GM13976 (cell line): ENCODE data around the gene NODAL.

ENCODE experiments used
- DNase-seq: peaks from one replicate; pipeline ENCODE4 v3.0.0; 2012; ENCODE audit warnings: low spot score
- CTCF ChIP-seq: IDR thresholded peaks from 2 replicates; pipeline ENCODE4 v1.5.1; 2012; ENCODE audit warnings: borderline replicate concordance, mild to moderate bottlenecking; ENCODE audit not compliant: insufficient read depth; ENCODE audit errors: extremely low read depth, missing control alignments, control extremely low read depth
- in situ Hi-C: fragments of 300-500 bp; cut with MboI; formaldehyde crosslinking; loops from one replicate; pipeline ENCODE4 v1.12.0; 2022; ENCODE audit warnings: low sequenced_read_pairs, mixed read lengths, inconsistent platforms; ENCODE audit not compliant: unreplicated experiment

Gene NODAL

GRCh38 chr10:70465278-70465677 is 23.8 kb upstream of the NODAL start:
- in situ Hi-C loops, result loop anchor here (25.0 kb wide), 1 partner anchor 297 kb away; no protein-coding TSS in a partner anchor
- TF ChIP-seq CTCF, result no peak

GRCh38 chr10:70462349-70462984 is 21.0 kb upstream of the NODAL start:
- TF ChIP-seq CTCF, result no peak
- in situ Hi-C loops, result loop anchor here (5.0 to 25.0 kb wide), 2 partner anchors 70 to 300 kb away; no protein-coding TSS in a partner anchor
- DNase-seq, result no peak

More at GRCh38 chr10:70465278-70465677, 23.8 kb upstream of the NODAL start:
- no peak for DNase-seq

- in situ Hi-C loops, result loop anchor here (5.0 to 25.0 kb wide), 2 partner anchors 71 to 301 kb away; no protein-coding TSS in a partner anchor
- TF ChIP-seq CTCF, result peak; percentile 79
- peak; percentile 84 for DNase-seq
Observed at GRCh38 chr10:70461397-70462348, 20.2 kb upstream of the NODAL start.

DNA sequence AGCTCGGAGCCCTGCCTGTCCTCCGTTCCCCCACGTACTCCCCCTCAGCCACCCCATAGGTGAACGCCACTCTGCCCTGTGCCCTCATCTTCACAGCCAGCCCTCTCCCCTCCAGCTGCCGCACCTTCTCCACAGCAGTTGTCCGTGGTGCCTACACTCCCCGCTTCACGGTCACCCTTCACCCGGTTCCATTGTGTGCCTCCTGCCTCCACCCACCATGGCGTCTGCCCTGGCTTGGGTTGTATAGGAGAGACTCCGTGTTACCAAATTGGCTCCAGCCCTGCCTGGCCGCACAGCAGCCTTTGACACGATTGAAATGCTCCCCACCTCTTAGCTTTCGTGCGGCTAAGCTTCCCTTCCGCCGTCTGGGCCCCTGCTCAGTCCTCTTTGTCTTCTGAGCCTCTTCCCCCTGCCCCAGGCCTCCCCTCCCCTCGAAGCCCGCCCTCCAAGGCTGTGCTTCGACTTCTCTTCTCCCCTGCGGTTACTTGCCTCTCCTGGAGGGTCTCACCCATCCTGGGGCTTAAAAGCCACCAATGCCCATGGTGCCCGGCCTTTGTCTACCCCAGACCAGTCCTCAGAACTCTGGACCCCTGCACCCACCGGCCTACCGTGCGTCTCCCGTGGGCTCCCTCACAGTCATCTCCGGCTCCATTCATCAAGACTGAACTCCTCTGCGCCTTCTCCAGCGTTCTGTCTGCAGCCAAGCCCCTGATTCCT is 18.5 kb upstream of the NODAL start:
- TF ChIP-seq CTCF, result no peak
- DNase-seq, result no peak
- in situ Hi-C loops, result loop anchor here (5.0 to 25.0 kb wide), 2 partner anchors 72 to 302 kb away; no protein-coding TSS in a partner anchor

DNA sequence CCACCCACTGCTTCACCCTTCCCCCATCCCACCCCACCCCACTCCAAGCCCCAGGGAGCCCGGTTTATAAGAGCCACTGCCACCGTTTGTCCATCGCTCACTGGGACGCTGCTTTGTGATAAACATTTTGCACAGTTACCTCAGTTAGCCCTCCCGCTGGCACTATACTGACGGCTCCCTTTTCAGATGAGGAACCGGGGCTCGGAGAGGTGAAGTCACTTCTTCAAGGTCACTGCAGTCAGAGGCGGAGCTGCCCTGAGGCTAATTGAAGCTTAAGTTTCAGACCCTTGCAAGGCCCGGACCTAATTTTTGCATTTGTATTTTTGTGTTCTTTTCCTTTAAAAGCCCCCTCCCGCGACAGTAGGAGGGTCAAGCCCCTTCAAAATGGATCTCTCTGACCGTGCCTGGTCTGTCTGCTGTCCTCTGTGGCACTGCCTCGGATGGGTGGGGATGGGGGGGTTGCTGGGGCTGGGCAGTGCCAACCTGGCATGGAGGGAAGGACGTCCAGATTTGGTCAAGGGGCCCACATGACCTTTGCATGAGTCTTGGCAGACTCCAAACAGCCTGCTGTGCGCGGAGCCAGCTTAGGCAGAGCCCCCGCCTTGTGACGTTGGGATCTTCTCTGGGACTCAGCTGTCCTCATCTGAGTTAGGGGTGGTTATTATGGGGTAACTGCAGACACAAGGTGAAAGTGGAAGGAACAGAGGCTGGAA is 17.7 kb upstream of the NODAL start:
- no peak for TF ChIP-seq CTCF
- no peak for DNase-seq
- in situ Hi-C loops, result loop anchor here (25.0 kb wide), 1 partner anchor 303 kb away; no protein-coding TSS in a partner anchor
